Body of pancreas (tissue), 4 donors: ENCODE data around the gene DERA. TPM values are rescaled to one million over a fixed set of nuclear protein-coding genes. Genes with fewer than 3 reads are reported as not detected.

Experiments used
- ATAC-seq: fragments of 150-250 bp; one replicate; pipeline ENCODE4 v1.9.1; 2016
- DNase-seq, 4 donors: peaks; one replicate each; pipeline ENCODE4 v3.0.0-alpha.2; 2019
- H3K27ac ChIP-seq, 4 donors: fragments of 200-600 bp; sonication (generic); 1 replicate in 3 of 4; 2 replicates in 1 of 4; pipeline versions ENCODE4 v1.5.1 to v1.6.1; 2016 to 2019; ENCODE audit warnings: mild to moderate bottlenecking in 1 of 4, mixed read lengths in 1 of 4, moderate library complexity in 1 of 4
- H3K27me3 ChIP-seq, 2 donors: fragments of 200-600 bp; sonication (generic); one replicate each; pipeline ENCODE4 v1.6.0; 2016; ENCODE audit warnings: mild to moderate bottlenecking in 1 of 2
- H3K36me3 ChIP-seq, 2 donors: fragments of 200-600 bp; sonication (generic); replicated peaks in 1 of 2; 2 replicates each; pipeline ENCODE4 v1.5.1; 2016; ENCODE audit warnings: low read depth in 2 of 2; ENCODE audit not compliant: insufficient read depth in 1 of 2
- H3K4me1 ChIP-seq: fragments of 200-600 bp; sonication (generic); one replicate; pipeline ENCODE4 v1.6.0; 2016
- H3K4me3 ChIP-seq, 2 donors: fragments of 200-600 bp; sonication (generic); 1 replicate in 1 of 2; 2 replicates in 1 of 2; pipeline ENCODE4 v1.5.1; 2016 to 2019
- H3K9me3 ChIP-seq, 3 donors: fragments of 200-600 bp; sonication (generic); 1 replicate in 2 of 3; 2 replicates in 1 of 3; pipeline ENCODE4 v1.5.1; 2016
- CTCF ChIP-seq, 7 experiments: fragments of 450-650 bp in 4 of 7; fragments of 200-600 bp in 3 of 7; sonication (generic) in 3 of 7; IDR thresholded peaks; one replicate each; pipeline ENCODE4 v1.5.1; 2016 to 2019; ENCODE audit warnings: antibody characterized with exemption in 7 of 7
- POLR2A ChIP-seq, 3 donors: fragments of 450-650 bp; IDR thresholded peaks; one replicate each; pipeline ENCODE4 v1.6.1; 2016; ENCODE audit warnings: antibody characterized with exemption in 3 of 3, mild to moderate bottlenecking in 2 of 3
- WGBS, 2 donors: methylation state at CpG; one replicate each; pipeline ENCODE4 v1.1.5; 2017; 5-methylcytosine and 5-hydroxymethylcytosine counted together
- intact Hi-C: fragments of 100-400 bp; cut with DNase I; formaldehyde crosslinking; loops from one replicate; pipeline ENCODE4 v1.15.1; 2023
- total RNA-seq, 2 donors: library from RNA; depleted of rRNA; stranded (reverse); fragments of >200 nt; gene quantifications; one replicate each; pipeline ENCODE4 v1.1.0, GENCODE V29; 2016

Gene DERA
- total RNA-seq, 2 donors from 2014 or later = 4.9 to 19.7 TPM

GRCh38 chr12:15918066-15918465 lies 6.9 kb downstream of the DERA start:
- intact Hi-C loops = no loop called here
- Histone ChIP-seq H3K27ac (no peak overlapping the region), H3K27me3 (no peaks in the 10 kb centered on the region), H3K4me3 (no peak overlapping the region), H3K36me3 (no peaks in the 10 kb centered on the region), H3K9me3 (no peaks in the 10 kb centered on the region), H3K4me1 (peaks cover 3% of the 10 kb centered on the region)
- WGBS, 2 donors = 86 to 95% methylated on average over 7 of the region's 7 CpGs
- TF ChIP-seq POLR2A (IDR thresholded peaks at IDR 0.05) (no peak), CTCF (IDR thresholded peaks at IDR 0.05) (no peak)
- DNase-seq (no peak), ATAC-seq (no peak)

GRCh38 chr12:15919418-15919817 lies 8.3 kb downstream of the DERA start:
- Histone ChIP-seq H3K9me3 (no peaks in the 10 kb centered on the region), H3K4me3 (no peak overlapping the region), H3K27ac (no peak overlapping the region), H3K36me3 (no peaks in the 10 kb centered on the region), H3K27me3 (no peaks in the 10 kb centered on the region), H3K4me1 (peaks cover 3% of the 10 kb centered on the region)
- DNase-seq = no peak
- intact Hi-C loops = no loop called here
- WGBS, 2 donors = 79 to 87% methylated on average over 2 of the region's 2 CpGs
- TF ChIP-seq CTCF (IDR thresholded peaks at IDR 0.05) = no peak
- no peak for TF ChIP-seq POLR2A (IDR thresholded peaks at IDR 0.05)
- ATAC-seq = no peak

GRCh38 chr12:15924956-15925355 lies 13.8 kb downstream of the DERA start:
- WGBS, 2 donors = 88 to 94% methylated on average over 1 of the region's 1 CpG
- Histone ChIP-seq H3K9me3 (no peaks in the 10 kb centered on the region), H3K27ac (no peak overlapping the region), H3K27me3 (no peaks in the 10 kb centered on the region), H3K4me1 (peaks cover 18% of the 10 kb centered on the region), H3K4me3 (no peak overlapping the region), H3K36me3 (no peaks in the 10 kb centered on the region)
- intact Hi-C loops = no loop called here
- ATAC-seq (no peak), DNase-seq (no peak)
- TF ChIP-seq CTCF (IDR thresholded peaks at IDR 0.05) = no peak
- no peak for TF ChIP-seq POLR2A (IDR thresholded peaks at IDR 0.05)

GRCh38 chr12:15928346-15928745 lies 17.2 kb downstream of the DERA start:
- Histone ChIP-seq H3K9me3 (no peaks in the 10 kb centered on the region), H3K4me3 (no peak overlapping the region), H3K36me3 (no peaks in the 10 kb centered on the region), H3K27ac (no peak overlapping the region), H3K4me1 (peaks cover 15% of the 10 kb centered on the region), H3K27me3 (no peaks in the 10 kb centered on the region)
- DNase-seq (no peak), ATAC-seq (peak; percentile 47)
- 50 to 52% methylated on average over 2 of the region's 2 CpGs for whole genome bisulfite sequencing, 2 donors
- intact Hi-C loops = no loop called here
- TF ChIP-seq POLR2A (IDR thresholded peaks at IDR 0.05) = no peak
- no peak for TF ChIP-seq CTCF (IDR thresholded peaks at IDR 0.05)

GRCh38 chr12:15928870-15929571 lies 17.9 kb downstream of the DERA start:
- ATAC-seq (peak; percentile 70), DNase-seq (peak; percentile 25 to 67 (median 35))
- WGBS, 2 donors = 37 to 41% methylated on average over 9 to 10 of the region's 10 CpGs
- TF ChIP-seq POLR2A (IDR thresholded peaks at IDR 0.05) (no peak), CTCF (IDR thresholded peaks at IDR 0.05) (no peak)
- no peaks in the 10 kb centered on the region for H3K27me3 ChIP-seq
- H3K36me3 ChIP-seq = no peaks in the 10 kb centered on the region
- H3K9me3 ChIP-seq = no peaks in the 10 kb centered on the region
- peak overlapping the region in 2 of 4 donors; percentile 19 to 44 for H3K27ac ChIP-seq
- H3K4me3 ChIP-seq = no peak overlapping the region
- peaks cover 15% of the 10 kb centered on the region for H3K4me1 ChIP-seq
- intact Hi-C loops = no loop called here
